Erythroblast (primary cell): ENCODE results near the gene CDCP2.

ENCODE experiments used
- GATA1 ChIP-seq: IDR thresholded peaks from 2 replicates; pipeline ENCODE4 v1.6.1; 2011; ENCODE audit warnings: low read depth, mild to moderate bottlenecking, control low read depth, low read length, moderate library complexity
- POLR2A ChIP-seq: IDR thresholded peaks from 2 replicates; pipeline ENCODE4 v1.6.1; 2011; ENCODE audit warnings: mild to moderate bottlenecking, low read length

DNA sequence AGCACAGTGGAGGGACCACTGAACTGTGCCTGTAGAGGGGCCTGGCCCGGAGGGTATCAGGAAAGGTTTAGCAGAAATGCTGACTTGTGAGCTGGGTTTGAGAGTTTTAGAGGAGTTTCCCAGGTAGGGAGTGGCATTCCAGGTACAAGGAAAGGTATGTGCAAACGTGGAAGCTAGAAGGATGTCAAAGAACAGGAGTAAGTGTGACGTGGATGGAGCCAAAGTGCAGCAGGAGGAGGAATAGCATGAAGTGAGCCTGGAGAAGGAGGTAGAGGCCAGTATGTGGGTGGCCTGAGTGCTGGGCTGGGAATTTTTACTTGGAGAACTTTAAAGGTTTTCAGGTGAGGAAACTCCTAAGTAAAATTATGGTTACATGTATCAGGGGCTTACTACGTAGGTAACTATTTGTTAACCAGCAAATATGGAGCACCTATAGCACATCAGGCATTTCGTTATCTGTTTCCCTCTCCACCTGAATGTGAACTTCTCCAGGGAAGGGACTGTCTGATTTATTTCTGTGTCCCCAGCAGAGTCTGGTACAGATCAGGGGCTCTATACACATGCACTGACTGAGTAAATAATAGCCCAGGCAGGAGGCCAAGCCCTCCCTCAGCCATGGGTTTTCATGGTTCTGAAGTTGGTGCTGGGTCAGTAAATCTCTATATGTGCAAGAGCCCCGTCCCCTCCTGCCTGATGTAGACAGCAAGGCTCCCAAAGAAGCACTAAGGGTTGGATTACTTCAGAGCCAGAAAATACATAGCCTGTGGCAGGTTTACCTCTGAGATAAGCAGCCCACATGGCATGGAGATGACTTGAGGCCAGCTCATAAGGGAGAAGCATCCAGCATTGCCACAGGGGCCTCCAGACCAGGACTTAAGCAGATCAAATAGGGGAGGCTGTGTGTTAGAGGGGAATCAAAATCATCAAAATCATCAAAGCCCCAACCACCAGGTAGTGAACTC, 43.4 kb downstream of the CDCP2 start:
- no peak for TF ChIP-seq POLR2A
- no peak for TF ChIP-seq GATA1
